Activated naive CD4-positive, alpha-beta T cell treated with anti-CD3 and anti-CD28 coated beads, Interleukin-2, amount 10 ng/mL, durations not matched to agents 7 days and 5 days (primary cell): ENCODE data around the gene RAD51B.
"Not testable (repeated sequence)": the region's sequence is repeated elsewhere in the genome, so short reads cannot be mapped to it uniquely, and the experiment has no call there.

Source experiments
- CTCF ChIA-PET: fragments of 350-600 bp; sonication (Branson Sonifier 250); formaldehyde crosslinking; loops from one replicate; lab custom pipeline; 2021; ENCODE audit warnings: antibody characterized with exemption; lab: Charles Lee
- DNase-seq: peaks from one replicate; pipeline ENCODE4 v3.0.0-alpha.2; 2020
- H3K27ac Mint-ChIP-seq: one replicate; pipeline ENCODE4 v1.8.0; 2021; ENCODE audit warnings: mild to moderate bottlenecking, moderate library complexity, mixed read lengths
- H3K27me3 Mint-ChIP-seq: one replicate; pipeline ENCODE4 v1.8.0; 2021; ENCODE audit warnings: mild to moderate bottlenecking, mixed read lengths
- H3K36me3 Mint-ChIP-seq: one replicate; pipeline ENCODE4 v1.8.0; 2021; ENCODE audit warnings: mixed read lengths
- H3K4me1 Mint-ChIP-seq: one replicate; pipeline ENCODE4 v1.8.0; 2021; ENCODE audit warnings: mixed read lengths
- H3K4me3 Mint-ChIP-seq: one replicate; pipeline ENCODE4 v1.8.0; 2021; ENCODE audit warnings: mild to moderate bottlenecking, moderate library complexity, mixed read lengths
- H3K9me3 Mint-ChIP-seq: one replicate; pipeline ENCODE4 v1.8.0; 2021; ENCODE audit warnings: mixed read lengths

RAD51B gene

DNA sequence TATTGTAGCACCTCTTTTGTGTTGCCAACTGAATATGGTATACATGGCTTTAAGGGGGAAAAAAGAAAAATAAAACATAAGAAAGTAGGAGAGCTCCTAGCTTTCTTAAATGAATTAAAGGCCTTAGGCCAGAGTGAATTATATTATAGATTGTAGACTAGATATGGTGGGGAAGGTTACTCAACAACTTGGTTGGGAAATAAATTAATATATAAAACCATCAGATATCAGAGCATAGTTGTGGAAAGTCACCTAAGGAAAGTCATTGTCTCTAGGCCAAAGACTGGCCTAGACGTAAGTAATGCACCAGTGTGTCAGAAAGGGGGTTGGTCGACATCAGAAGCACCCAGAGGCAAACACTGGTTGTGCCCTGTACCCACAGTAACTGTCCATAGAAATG, 391.8 kb downstream of the RAD51B start:
- peak overlapping the region; percentile 95 for H3K27ac Mint-ChIP-seq
- H3K36me3 Mint-ChIP-seq: peaks cover 2% of the 10 kb centered on the region
- H3K9me3 Mint-ChIP-seq: no peaks in the 10 kb centered on the region
- no peak for DNase-seq
- H3K27me3 Mint-ChIP-seq: no peaks in the 10 kb centered on the region
- no peak overlapping the region for H3K4me3 Mint-ChIP-seq
- CTCF ChIA-PET: interaction anchor here (1.2 kb wide), 2 partner anchors 12 to 39 kb away, joined by 3 to 4 read pairs; no protein-coding TSS in a partner anchor
- H3K4me1 Mint-ChIP-seq: peaks cover 36% of the 10 kb centered on the region

DNA sequence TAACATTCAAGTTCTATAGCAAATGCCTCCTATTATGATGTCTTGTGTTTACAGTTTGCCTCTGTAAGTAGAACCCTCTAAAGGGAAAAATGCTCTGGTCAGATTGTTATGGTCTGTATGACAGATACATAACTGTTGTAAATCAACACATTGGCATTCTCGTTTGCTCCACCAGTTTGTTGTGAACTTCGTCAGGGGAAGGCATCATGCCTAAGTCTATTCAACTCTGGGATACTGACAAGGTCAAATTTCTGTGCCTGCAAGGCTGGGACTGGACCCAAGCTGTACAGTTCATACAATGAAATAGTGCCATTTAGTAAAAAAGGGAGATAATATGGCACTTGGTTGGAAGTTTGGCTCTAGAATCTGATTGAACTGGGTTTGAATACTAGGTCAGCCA, 392.3 kb downstream of the RAD51B start:
- Mint-ChIP-seq H3K27ac (peak overlapping the region; percentile 95), H3K4me1 (peaks cover 36% of the 10 kb centered on the region), H3K36me3 (peaks cover 2% of the 10 kb centered on the region), H3K27me3 (no peaks in the 10 kb centered on the region), H3K9me3 (no peaks in the 10 kb centered on the region), H3K4me3 (no peak overlapping the region)
- DNase-seq: no peak
- CTCF ChIA-PET: no interaction called here

DNA sequence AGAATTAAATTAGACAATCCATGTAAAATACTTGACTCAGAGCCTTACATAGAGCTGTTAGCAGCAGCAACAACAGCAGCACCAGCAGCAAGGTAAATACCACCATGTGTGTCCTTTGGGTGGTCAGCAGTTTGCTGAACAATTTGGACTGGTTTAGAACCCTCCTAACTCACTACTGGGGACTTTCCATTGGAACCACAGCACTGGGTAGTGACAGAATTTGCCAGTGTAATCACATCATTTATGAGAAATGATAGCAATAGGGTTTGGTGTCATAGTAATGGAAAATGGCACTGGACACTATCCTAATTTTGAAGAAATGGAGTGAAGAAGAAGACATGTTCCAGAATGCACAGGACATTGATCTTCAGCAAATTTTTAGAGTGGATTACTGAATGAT, 392.8 kb downstream of the RAD51B start:
- peaks cover 36% of the 10 kb centered on the region for H3K4me1 Mint-ChIP-seq
- no peaks in the 10 kb centered on the region for H3K9me3 Mint-ChIP-seq
- no peak overlapping the region for H3K27ac Mint-ChIP-seq
- CTCF ChIA-PET: no interaction called here
- no peaks in the 10 kb centered on the region for H3K27me3 Mint-ChIP-seq
- H3K36me3 Mint-ChIP-seq: peaks cover 2% of the 10 kb centered on the region
- no peak overlapping the region for H3K4me3 Mint-ChIP-seq
- DNase-seq: no peak

GRCh38 chr14:68214431-68214830, 394.9 kb downstream of the RAD51B start:
- Mint-ChIP-seq H3K4me3 (no peak overlapping the region), H3K4me1 (peaks cover 24% of the 10 kb centered on the region), H3K27ac (no peak overlapping the region), H3K9me3 (no peaks in the 10 kb centered on the region), H3K36me3 (peaks cover 2% of the 10 kb centered on the region), H3K27me3 (no peaks in the 10 kb centered on the region)
- no peak for DNase-seq
- CTCF ChIA-PET: no interaction called here

DNA sequence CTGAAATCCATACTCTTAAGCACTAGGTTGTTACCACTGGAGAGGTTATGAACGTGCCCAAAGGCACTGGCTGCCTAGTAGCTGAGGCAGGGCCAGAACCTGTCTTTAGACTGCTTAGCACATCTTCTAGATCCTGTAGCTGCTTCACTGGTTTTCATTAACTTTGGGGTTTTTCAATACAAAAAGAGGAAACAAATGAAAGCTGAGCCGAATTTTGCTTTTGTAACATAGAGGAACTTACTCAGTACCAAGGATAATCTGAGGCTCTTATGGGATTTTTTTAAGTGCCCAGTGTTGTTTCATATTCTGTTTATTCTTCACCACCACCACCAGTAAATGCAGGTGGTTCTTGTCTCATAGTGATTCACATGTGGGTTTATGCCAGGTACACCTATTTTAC, 396.1 kb downstream of the RAD51B start:
- CTCF ChIA-PET: interaction anchor here (0.9 kb wide), 1 partner anchor 281 kb away, joined by 3 read pairs; no protein-coding TSS in a partner anchor
- no peak overlapping the region for H3K27ac Mint-ChIP-seq
- H3K36me3 Mint-ChIP-seq: no peaks in the 10 kb centered on the region
- no peaks in the 10 kb centered on the region for H3K9me3 Mint-ChIP-seq
- H3K27me3 Mint-ChIP-seq: no peaks in the 10 kb centered on the region
- DNase-seq: no peak
- H3K4me1 Mint-ChIP-seq: peaks cover 12% of the 10 kb centered on the region
- no peak overlapping the region for H3K4me3 Mint-ChIP-seq

DNA sequence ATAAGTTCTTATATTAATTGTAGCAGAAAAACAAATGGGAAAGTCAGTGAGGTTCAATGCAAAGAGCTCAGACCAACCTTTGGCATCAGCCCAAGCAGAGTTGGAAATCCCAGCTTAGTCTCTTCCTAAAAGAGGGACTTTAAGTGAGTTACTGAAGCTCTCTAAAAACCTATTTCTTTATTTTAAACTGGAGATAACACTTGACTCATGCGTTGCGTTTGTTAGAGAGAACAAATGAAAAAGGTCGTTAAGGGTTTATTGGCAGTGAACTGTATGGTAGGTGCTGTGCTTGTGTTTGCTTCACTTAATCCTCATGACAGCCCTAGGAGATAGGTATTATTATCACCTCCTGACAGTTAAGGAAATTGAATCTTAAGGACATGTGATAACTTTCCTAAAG, 396.5 kb downstream of the RAD51B start:
- CTCF ChIA-PET: interaction anchor here (0.9 kb wide), 1 partner anchor 282 kb away, joined by 3 read pairs; no protein-coding TSS in a partner anchor
- Mint-ChIP-seq H3K27me3 (no peaks in the 10 kb centered on the region), H3K36me3 (peaks cover under 1% of the 10 kb centered on the region), H3K4me1 (peaks cover 8% of the 10 kb centered on the region), H3K27ac (no peak overlapping the region), H3K9me3 (no peaks in the 10 kb centered on the region), H3K4me3 (no peak overlapping the region)
- no peak for DNase-seq

DNA sequence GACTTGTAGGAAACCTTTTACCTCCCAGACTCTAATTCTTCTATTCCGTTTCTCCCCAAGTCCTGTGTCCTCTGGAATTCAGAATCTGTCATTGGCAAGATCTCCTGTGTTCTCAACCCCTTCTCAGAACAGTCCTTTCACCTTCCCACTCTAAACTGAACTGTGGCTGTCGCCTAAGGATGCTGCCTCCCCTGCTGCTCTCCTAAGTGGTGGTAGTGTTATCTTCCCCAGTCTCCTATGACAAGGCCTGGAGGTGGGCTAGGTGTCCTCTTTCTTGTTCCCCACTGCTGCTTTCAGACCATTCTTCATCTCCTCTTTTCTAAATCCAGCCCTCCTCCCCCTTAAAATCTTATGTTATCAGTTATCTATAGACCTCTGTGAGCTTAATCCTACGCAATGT, 397.4 kb downstream of the RAD51B start:
- DNase-seq: no peak
- Mint-ChIP-seq H3K27me3 (no peaks in the 10 kb centered on the region), H3K4me1 (peaks cover 4% of the 10 kb centered on the region), H3K9me3 (peaks cover 3% of the 10 kb centered on the region), H3K27ac (no peak overlapping the region), H3K4me3 (no peak overlapping the region), H3K36me3 (peaks cover 4% of the 10 kb centered on the region)
- CTCF ChIA-PET: no interaction called here

- Mint-ChIP-seq H3K36me3 (peaks cover 4% of the 10 kb centered on the region), H3K27ac (no peak overlapping the region), H3K4me3 (no peak overlapping the region), H3K9me3 (peaks cover 3% of the 10 kb centered on the region), H3K4me1 (peaks cover 3% of the 10 kb centered on the region), H3K27me3 (no peaks in the 10 kb centered on the region)
- CTCF ChIA-PET: no interaction called here
- DNase-seq: no peak
Measured at GRCh38 chr14:68217791-68218340, 398.3 kb downstream of the RAD51B start.

GRCh38 chr14:68219407-68219806, 399.8 kb downstream of the RAD51B start:
- Mint-ChIP-seq H3K27ac (no peak overlapping the region), H3K4me3 (no peak overlapping the region), H3K4me1 (peaks cover 11% of the 10 kb centered on the region), H3K9me3 (peaks cover 3% of the 10 kb centered on the region), H3K27me3 (no peaks in the 10 kb centered on the region), H3K36me3 (peaks cover 4% of the 10 kb centered on the region)
- no peak for DNase-seq
- CTCF ChIA-PET: no interaction called here

DNA sequence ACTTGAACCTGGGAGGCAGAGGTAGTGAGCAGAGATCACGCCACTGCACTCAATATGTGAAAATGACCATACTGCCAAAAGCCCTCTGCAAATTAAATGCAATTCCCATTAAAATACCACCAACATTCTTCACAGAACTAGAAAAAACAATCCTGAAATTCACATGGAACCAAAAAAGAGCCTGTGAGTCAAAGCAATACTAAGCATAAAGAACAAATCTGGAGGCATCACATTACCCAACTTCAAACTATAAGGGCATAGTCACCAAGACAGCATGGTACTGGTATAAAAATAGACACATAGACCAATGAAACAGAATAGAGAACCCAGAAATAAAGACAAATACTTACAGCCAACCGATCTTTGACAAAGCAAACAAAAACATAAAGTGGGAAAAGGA, 401.5 kb downstream of the RAD51B start:
- H3K27ac Mint-ChIP-seq, H3K27me3 Mint-ChIP-seq, H3K9me3 Mint-ChIP-seq, H3K36me3 Mint-ChIP-seq, H3K4me3 Mint-ChIP-seq, DNase-seq, CTCF ChIA-PET: not testable (repeated sequence)
- peaks cover 11% of the 10 kb centered on the region for H3K4me1 Mint-ChIP-seq

GRCh38 chr14:68222154-68222553, 402.6 kb downstream of the RAD51B start:
- peaks cover 4% of the 10 kb centered on the region for H3K36me3 Mint-ChIP-seq
- CTCF ChIA-PET: no interaction called here
- H3K27ac Mint-ChIP-seq: no peak overlapping the region
- peaks cover 3% of the 10 kb centered on the region for H3K9me3 Mint-ChIP-seq
- H3K4me3 Mint-ChIP-seq: no peak overlapping the region
- no peaks in the 10 kb centered on the region for H3K27me3 Mint-ChIP-seq
- no peak for DNase-seq
- H3K4me1 Mint-ChIP-seq: peaks cover 11% of the 10 kb centered on the region

- Mint-ChIP-seq H3K27ac (no peak overlapping the region), H3K36me3 (peaks cover 4% of the 10 kb centered on the region), H3K4me3 (no peak overlapping the region), H3K9me3 (peaks cover 3% of the 10 kb centered on the region), H3K27me3 (no peaks in the 10 kb centered on the region), H3K4me1 (peaks cover 11% of the 10 kb centered on the region)
- DNase-seq: no peak
- CTCF ChIA-PET: no interaction called here
Measured at GRCh38 chr14:68222726-68223125, 403.1 kb downstream of the RAD51B start.

DNA sequence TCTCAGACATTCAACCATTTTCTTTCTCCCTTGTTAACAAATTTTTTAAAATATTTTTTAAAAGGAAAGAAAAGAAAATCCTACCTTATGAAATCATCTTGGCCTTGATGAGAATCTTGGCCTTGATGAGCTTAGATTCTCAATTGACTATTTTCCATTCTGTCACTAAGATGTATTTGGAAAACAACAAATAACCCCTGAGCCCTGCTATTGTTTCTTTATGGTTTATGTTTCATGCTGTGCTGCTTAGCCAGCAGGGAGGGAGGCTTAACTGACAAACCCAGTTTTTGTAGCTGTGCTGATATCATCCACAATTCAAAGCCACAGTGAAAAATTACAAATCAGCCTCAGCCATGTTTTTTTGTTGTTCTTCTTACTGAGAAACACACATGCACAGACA, 404.1 kb downstream of the RAD51B start:
- Mint-ChIP-seq H3K4me3 (no peak overlapping the region), H3K9me3 (peaks cover 3% of the 10 kb centered on the region), H3K36me3 (peaks cover 4% of the 10 kb centered on the region), H3K27ac (no peak overlapping the region), H3K27me3 (no peaks in the 10 kb centered on the region), H3K4me1 (peaks cover 11% of the 10 kb centered on the region)
- CTCF ChIA-PET: no interaction called here
- no peak for DNase-seq

DNA sequence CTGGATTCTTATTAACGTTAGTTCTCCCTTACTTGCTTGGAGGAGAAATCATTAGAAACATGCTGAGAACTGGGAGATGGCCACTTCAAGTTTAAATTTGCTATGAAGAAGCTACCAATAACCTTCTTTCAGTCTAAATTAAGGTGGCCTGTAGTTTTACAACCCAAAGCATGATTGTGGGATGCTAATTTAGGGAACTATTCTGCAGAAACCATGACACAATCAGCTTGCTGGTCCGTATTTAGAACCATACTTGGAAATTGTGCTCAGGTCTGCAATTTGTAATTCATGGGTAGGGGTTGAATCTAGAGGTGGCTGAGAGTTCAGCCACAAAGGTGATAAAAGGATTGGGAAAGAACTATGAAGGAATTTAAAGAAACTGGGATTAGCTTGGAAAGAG, 405.7 kb downstream of the RAD51B start:
- H3K4me1 Mint-ChIP-seq: peaks cover 11% of the 10 kb centered on the region
- H3K36me3 Mint-ChIP-seq: peaks cover 4% of the 10 kb centered on the region
- peaks cover 3% of the 10 kb centered on the region for H3K9me3 Mint-ChIP-seq
- CTCF ChIA-PET: no interaction called here
- no peak overlapping the region for H3K4me3 Mint-ChIP-seq
- H3K27me3 Mint-ChIP-seq: no peaks in the 10 kb centered on the region
- H3K27ac Mint-ChIP-seq: no peak overlapping the region
- no peak for DNase-seq

DNA sequence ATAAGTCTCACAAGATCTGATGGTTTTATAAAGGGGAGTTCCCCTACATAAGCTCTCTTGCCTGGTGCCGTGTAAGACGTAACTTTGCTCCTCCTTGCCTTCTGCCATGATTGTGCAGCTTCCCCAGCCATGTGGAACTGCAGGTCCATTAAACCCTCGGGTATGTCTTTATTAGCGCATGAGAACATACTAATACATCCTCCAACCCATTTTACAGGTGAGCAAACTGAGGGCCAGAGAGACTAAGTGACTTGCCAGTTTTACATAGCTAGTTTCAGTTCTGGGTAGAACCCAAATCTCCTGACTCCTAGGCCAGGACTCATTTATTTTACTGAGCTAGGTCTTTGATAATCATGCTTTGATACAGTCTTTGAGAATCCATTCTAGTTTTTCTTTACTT, 406.9 kb downstream of the RAD51B start:
- CTCF ChIA-PET: interaction anchor here (0.7 kb wide), 1 partner anchor 618 kb away, joined by 3 read pairs; no protein-coding TSS in a partner anchor
- no peak overlapping the region for H3K4me3 Mint-ChIP-seq
- H3K27me3 Mint-ChIP-seq: no peaks in the 10 kb centered on the region
- peaks cover 8% of the 10 kb centered on the region for H3K4me1 Mint-ChIP-seq
- H3K9me3 Mint-ChIP-seq: no peaks in the 10 kb centered on the region
- no peak for DNase-seq
- no peak overlapping the region for H3K27ac Mint-ChIP-seq
- no peaks in the 10 kb centered on the region for H3K36me3 Mint-ChIP-seq
